GM12892 (cell line): ENCODE results near the gene PLA2G1B.

ENCODE experiments used
- POLR2A ChIP-seq: IDR thresholded peaks from 2 replicates; pipeline ENCODE4 v1.6.1; 2011; ENCODE audit warnings: low read depth, low read length, control low read depth
- POLR2AphosphoS5 ChIP-seq: IDR thresholded peaks from 2 replicates; pipeline ENCODE4 v1.6.1; 2011; ENCODE audit warnings: low read depth, low read length, control low read depth
- TAF1 ChIP-seq: IDR thresholded peaks from 2 replicates; pipeline ENCODE4 v1.6.1; 2011; ENCODE audit warnings: low read depth, mild to moderate bottlenecking, control low read depth, low read length, borderline replicate concordance

- no peak for TF ChIP-seq POLR2A
- TF ChIP-seq TAF1, result no peak
- TF ChIP-seq POLR2AphosphoS5, result no peak
Observed at GRCh38 chr12:120368789-120369602, 41.4 kb upstream of the PLA2G1B start, which contains the start of gene MSI1.
